ENCODE results near the gene PLLP. TPM values are rescaled to one million over a fixed set of nuclear protein-coding genes. Genes with fewer than 3 reads are reported as not detected.

Gene PLLP
- total RNA-seq, 2 donors from 2014 or later = 5.0 to 8.2 TPM

DNA sequence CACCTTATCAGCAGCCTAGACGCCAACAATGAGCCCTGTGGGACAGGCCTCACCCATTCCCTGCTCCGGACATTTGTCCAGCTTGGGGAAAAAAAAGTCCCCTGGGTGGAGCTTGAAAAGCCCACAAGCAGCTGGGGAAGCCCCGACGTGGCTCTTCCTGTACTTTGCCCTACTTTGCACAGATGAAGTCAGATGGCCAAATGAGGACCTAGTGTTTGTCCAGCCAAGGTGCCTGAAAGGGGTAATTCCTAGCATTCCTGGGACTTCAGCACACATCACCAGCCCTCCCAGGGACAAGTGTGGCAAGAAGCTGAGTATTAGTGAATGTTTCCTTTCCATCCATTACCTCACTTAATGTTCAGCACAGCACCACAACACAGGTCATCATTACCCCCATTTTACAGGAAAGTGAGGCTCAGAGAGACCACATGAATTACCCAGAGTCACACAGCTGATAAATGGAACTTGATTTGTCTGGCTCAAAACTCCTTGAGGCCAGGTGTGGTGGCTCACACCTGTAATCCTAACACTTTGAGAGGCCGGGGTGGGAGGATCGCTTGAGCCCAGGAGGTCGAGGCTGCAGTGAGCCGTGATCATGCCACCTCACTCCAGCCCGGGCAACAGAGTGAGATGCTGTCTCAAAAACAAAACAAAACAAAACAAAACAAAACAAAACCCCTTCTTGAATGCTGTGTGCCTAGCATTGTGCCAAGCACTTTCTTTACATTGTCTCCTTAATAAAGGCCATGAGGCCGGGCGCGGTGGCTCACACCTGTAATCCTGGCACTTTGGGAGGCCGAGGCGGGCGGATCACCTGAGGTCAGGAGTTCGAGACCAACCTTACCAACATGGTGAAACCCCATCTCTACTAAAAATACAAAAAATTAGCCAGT lies 19.9 kb upstream of the PLLP start:
- intact Hi-C loops (cut with DNase I) = loop anchor here (5.0 to 10.0 kb wide), 4 partner anchors 70 to 218 kb away; partner anchors contain the start of gene CX3CL1 (in 1 of the 2)
- ATAC-seq (no peak), DNase-seq (peak; percentile 60)

DNA sequence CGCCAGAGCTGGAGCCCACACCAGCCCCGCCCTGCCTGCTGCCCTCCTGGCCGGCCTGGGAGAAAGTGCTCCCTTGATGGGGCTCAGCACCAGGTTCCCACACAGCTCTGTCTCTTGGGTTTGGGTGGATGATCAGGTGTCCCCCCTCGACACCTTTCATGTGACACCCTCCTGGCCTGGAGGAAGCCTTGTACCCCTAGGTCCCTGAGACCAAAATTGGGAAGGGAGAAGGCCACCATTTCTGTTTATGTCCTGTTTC lies 19.4 kb upstream of the PLLP start:
- intact Hi-C loops (cut with DNase I) = loop anchor here (5.0 to 10.0 kb wide), 4 partner anchors 71 to 218 kb away; partner anchors contain the start of gene CX3CL1 (in 1 of the 2)
- DNase-seq (no peak), ATAC-seq (no peak)

DNA sequence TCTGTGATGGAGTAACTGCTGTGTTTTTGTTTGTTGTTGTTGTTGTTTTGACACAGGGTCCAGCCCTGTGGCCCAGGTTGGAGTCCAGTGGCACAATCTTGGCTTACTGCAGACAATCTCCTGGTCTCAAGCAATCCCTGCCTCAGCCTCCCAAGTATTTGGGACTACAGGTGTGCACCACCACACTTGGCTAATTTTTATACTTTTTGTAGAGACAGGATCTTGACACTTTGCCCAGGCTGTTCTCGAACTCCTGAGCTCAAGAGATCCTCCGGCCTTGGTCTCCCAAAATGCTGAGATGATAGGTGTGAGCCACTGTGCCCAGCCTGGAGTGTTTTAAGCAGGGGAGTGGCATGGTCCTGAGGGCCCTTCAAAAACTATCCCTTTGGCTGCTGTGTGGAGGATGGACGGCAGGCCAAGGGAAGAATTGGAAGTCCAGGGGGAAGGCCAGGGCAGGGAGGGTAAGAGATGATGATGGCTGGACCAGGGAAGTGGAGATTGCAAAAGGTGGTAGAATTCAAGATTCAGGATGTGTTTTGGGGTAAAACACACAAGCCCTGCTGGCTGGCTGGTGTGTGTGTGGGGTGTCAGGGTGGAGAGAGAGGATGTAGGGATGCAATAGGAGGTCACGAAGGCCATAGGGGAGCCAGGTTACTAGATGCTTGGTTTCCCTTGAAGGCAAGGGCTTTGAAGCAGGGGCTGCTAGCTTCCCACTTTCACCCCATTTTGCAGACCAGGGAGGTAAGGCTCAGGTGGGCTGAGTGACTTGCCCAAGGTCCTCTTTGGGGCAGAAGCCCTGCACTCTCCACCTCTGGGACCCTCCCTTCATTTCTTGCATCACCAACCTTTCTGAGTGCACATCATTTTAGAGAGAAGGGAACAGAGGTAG lies 18.8 kb upstream of the PLLP start:
- intact Hi-C loops (cut with DNase I) = loop anchor here (5.0 to 10.0 kb wide), 4 partner anchors 72 to 219 kb away; partner anchors contain the start of gene CX3CL1 (in 1 of the 2)
- ATAC-seq (no peak), DNase-seq (no peak)

DNA sequence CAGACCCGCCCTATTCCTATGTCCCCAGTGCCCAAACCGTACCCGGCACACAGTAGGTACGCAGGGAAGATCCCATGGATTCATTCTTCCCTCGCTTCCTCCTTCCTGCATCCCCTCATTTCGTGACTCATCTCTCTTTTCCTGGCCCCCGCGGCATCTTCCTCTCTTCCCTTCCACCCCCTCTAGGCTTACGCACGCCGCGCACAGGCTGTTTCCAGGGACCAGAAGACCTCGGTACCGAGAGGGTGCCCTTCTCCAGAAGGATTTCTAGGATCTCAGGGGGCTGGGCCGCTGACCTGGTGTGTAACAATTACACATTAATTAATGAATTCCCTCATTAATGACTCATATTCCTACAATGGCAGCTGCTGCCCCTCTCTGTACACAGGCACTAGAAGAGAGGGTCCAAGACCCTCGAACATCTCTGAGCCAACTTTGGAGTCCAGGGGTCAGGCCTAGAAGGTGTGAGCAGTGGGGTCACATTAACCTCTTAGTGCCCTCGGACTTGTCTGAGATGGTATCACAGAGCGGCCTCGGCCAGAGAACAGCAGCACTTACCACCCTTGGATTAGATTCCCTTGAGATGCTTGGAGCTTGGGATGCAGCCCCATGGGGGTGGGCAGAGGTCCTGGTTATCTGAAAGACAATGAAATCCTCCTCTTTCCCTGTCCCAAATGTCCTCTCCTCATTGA lies 16.8 kb upstream of the PLLP start:
- DNase-seq = no peak
- no peak for ATAC-seq
- intact Hi-C loops (cut with DNase I) = loop anchor here (1.0 to 10.0 kb wide), 5 partner anchors 74 to 221 kb away; partner anchors contain the start of gene CX3CL1 (in 1 of the 2)

DNA sequence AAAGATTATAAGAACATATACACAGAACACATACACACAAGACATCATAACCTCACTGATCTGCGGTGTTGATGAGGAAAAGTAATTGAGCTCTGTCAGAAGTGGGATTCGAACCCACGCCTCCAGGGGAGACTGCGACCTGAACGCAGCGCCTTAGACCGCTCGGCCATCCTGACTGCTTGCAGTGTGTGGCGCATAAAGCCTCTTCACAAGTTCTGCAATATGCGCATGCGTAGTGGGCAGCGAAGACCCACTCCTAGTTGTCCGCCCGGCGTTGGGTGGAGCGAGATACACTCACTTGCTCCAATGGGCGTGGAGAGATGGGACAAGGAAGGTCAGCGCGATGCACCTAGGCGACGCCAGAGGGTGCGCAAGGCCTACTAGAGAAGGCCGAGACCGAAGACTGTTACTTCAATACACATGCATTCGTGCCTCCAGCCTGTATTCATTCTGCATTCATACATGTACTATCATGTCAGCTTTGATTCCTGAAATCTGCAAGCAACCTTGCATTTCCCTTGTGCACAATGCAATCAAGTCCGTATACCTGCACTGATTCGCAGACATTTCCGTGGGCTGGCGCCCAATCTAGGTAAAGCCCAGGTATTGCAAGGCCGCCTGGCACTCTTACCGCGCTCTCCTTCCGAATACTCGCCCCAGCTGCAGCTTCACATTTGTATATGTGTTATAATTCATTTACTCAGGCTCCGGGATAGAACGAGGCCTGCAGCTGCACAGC lies 16.1 kb upstream of the PLLP start:
- ATAC-seq (peak; percentile 92 to 94), DNase-seq (peak; percentile 99)
- intact Hi-C loops (cut with DNase I) = loop anchor here (1.0 to 10.0 kb wide), 5 partner anchors 74 to 222 kb away; partner anchors contain the start of gene CX3CL1 (in 1 of the 2)

DNA sequence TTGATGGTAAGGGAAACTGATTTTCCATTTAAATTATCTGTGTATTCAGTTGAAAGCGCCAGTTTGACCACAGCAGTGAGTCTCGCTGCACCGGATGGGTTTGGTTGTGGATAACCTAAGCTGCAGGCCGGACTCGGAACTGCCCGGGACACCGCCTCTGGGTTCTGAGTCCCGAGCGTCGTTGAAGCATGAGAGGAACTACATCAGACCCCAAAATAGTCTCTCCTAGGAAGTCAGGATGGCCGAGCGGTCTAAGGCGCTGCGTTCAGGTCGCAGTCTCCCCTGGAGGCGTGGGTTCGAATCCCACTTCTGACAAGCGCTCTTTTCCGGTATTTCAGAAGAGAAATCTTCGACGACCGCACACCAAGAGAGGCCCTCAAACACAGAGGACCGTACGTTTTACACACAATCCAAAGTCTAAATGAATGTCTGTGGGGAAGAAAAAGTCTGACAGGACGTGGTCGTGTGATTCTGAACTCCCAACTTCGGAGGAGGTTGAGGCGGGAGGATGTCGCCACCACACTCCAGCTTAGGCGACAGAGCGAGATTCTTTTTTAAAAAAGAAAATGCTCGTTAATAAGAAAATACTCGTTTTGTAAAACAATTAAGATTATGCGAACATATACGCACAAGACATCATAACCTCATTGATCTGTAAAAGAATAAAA lies 15.4 kb upstream of the PLLP start:
- peak; percentile 82 to 84 for ATAC-seq
- peak; percentile 91 for DNase-seq
- intact Hi-C loops (cut with DNase I) = loop anchor here (2.0 to 10.0 kb wide), 5 partner anchors 55 to 222 kb away; partner anchors contain the start of genes ARL2BP (in 1 of the 2) and CX3CL1 (in 1 of the 2)

DNA sequence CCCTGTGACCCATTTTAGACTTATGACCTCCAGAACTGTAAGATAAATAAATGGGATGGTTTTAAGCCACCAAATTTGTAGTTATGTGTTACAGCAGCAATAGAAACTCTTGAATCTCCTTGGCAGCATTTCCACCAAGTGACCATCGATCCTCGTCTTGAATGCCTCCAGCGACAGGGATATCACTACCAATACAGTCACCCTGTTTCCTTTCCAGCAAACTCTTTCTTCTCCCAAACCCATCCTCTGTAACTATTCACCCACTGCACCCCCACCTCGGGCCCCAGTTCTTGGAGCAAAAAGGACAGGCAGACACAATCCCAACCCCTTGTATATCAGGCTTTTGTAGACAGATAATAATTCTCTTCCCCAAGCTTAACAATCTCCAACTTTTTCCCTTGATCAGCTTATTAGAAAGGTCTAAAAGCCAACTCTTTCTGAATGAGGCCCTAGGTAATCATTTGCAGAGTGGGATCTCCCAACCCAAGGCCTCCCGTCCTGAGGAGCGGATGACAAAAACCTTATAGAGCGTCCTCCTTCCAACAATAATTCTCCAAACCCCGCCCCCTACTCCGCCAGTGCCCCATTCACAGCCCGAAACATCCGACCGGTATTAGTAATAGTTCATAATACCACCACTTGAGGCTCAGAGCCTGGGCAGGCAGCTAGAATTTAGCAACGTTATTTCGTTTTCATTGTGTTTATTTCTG lies 14.7 kb upstream of the PLLP start:
- intact Hi-C loops (cut with DNase I) = loop anchor here in 1 of 2 donors (2.0 kb wide), 1 partner anchor 54 kb away; the partner anchor contains the start of gene ARL2BP
- ATAC-seq (peak; percentile 34 to 42), DNase-seq (peak; percentile 73)

DNA sequence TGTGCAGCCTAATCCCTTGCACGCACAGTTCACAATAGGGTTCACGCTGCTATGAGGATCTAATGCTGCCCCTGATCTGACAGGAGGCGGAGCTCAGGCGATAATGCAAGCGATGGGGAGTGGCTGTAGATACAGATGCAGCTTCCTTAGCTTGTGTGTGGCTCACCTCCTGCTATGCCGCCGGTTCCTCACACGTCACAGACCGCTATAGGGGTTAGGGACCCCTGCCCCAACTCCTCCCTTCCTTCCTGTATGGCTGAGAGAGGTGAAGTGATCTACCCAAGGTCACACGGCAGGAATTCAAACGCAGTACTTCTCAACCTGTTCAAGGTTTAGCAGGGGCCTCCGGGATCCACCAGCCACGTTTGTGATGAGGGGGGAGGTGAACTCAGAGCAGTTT lies 13.4 kb upstream of the PLLP start:
- intact Hi-C loops (cut with DNase I) = loop anchor here in 1 of 2 donors (2.0 kb wide), 1 partner anchor 53 kb away; the partner anchor contains the start of gene ARL2BP
- no peak for ATAC-seq
- no peak for DNase-seq

DNA sequence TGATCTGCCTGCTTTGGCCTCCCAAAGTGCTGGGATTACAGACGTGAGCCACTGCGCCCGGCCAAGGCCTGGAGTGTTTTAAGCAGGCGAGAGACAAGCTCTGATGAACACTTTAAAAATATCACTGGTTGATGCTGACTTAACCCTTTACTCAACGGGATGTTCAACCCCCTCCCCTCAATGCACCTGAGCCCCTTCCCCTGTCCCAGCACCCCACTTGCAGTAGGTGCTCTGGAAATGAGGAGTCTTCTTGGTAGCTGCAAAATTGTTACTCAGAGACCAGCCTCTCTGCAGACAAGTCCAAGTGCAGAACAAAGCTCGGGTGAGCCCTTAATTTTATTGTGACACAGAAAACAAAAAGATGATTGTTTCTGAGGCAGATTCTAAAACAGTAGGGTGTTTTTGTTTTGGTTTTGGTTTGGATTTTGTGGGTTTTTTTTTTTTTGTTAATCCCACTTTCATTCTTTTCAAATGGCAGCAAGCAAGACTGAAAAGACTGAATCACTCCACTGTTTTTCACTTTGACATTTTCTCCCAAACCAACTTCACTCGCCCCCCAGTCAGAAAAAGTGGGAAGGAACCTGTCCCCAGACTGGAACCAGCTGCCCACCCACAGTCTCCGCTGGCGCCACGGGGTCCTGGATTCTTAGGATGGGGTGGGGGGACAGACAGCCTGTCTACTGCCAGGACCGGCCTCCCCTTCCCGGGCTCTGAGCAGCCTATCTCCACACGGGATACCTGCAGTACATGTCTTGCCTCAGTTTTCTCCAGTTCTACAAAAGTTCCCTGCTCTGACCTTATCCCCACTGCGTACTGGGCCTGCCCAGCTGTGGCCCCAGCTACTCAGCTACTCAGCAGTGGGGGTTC lies 5.2 kb upstream of the PLLP start:
- intact Hi-C loops (cut with DNase I) = loop anchor here in 1 of 2 donors (10.0 kb wide), 1 partner anchor 105 kb away; the partner anchor contains the start of genes PSME3IP1 and RSPRY1
- peak; percentile 10 for DNase-seq

DNA sequence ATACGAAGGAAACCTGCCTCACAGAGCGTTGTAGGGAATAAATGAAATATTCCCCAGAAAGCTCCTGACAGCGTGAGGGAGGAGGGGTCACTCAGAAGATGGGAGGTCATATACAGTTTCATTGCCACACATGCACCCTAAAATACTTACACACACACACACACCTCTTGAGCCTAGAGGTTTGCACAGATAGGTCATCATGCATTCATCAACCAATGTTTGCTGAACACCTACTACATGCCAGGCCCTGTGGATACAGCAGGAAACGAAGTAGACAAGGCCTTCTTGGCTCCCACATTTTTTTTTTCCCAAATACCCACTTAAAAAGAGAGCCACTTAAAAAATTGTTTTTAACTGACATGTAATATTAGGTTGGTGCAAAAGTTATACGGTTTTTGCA lies 907 bp upstream of the PLLP start:
- intact Hi-C loops (cut with DNase I) = loop anchor here in 1 of 2 donors (10.0 kb wide), 1 partner anchor 101 kb away; the partner anchor contains the start of genes PSME3IP1 and RSPRY1
- DNase-seq = no peak
- ATAC-seq = no peak

More for the DNA sequence above, 5.2 kb upstream of the PLLP start:
- no peak for ATAC-seq

DNA sequence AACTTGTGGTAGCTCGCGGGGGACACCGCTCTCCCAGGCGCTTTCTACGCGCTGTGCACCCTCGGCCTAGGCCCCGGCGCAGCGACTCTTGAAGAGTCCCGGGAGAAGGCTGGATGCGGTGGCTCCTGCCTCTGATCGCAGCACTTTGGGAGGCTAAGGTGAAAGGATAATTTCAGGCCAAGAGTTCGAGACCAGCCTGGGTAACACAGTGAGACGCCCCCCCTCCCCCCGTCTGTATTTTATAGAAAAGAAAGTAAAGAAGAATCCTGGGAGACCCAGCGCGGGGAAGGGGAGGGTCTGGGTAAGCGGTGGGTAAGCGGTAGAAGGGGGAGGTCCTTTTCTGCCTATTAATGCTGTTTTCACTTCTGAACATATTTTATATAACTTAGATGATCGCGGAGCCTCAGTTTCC lies 486 bp upstream of the PLLP start:
- ATAC-seq (no peak), DNase-seq (no peak)
- intact Hi-C loops (cut with DNase I) = loop anchor here in 1 of 2 donors (10.0 kb wide), 1 partner anchor 100 kb away; the partner anchor contains the start of genes PSME3IP1 and RSPRY1

DNA sequence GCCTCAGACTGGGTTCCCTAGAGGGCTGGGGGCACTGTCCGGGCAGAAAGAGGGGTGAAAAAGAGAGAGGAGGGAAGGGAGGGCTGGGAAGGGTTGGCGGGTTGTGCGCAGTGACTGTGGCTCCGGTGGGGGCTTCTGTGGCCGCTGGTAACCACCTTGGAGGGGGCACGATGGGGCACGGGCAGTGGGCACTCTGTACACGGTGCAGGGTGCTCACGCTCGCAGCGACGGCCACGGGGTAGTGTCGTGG lies 588 bp downstream of the PLLP start:
- ATAC-seq (peak; percentile 5 to 25), DNase-seq (no peak)
- intact Hi-C loops (cut with DNase I) = loop anchor here in 1 of 2 donors (10.0 kb wide), 1 partner anchor 99 kb away; the partner anchor contains the start of genes PSME3IP1 and RSPRY1

DNA sequence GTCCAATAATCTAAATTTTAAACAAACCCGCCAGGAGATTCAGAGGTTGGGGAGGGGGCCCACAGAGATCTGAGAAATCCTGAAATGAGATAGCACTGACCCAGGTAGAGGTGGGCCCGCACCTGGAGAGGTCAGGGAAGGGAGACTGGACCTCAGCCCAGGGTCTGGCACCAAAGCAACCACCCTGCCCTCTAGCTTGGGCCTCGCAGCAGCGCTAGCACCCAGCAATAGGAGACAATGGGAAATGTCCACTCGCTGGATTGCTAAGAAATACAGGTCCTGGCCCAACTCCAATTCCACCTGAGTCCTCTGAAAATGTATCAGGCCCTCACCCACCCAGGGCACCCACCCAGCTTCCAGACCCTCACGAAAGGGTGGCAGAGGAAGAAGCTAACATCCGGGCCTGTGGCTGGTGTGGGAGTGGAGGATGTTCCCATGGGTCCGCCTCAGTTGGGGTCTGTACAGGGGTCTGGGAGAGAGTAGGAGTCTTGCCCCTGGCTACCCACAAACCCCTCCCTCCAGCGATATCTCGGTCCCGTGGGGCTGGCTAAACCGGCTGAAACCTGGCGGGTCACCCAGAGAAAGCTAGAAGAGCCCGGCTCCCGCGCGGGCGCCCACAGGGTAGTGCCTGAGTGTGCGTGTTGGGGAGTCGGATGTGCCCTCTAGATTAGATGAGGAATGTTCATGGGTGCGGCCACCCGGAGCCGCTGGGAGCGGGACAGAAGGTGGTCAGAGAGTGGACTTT lies 1.1 kb downstream of the PLLP start:
- intact Hi-C loops (cut with DNase I) = loop anchor here in 1 of 2 donors (10.0 kb wide), 1 partner anchor 99 kb away; the partner anchor contains the start of genes PSME3IP1 and RSPRY1
- peak; percentile 33 for DNase-seq
- ATAC-seq = peak; percentile 5 to 46

DNA sequence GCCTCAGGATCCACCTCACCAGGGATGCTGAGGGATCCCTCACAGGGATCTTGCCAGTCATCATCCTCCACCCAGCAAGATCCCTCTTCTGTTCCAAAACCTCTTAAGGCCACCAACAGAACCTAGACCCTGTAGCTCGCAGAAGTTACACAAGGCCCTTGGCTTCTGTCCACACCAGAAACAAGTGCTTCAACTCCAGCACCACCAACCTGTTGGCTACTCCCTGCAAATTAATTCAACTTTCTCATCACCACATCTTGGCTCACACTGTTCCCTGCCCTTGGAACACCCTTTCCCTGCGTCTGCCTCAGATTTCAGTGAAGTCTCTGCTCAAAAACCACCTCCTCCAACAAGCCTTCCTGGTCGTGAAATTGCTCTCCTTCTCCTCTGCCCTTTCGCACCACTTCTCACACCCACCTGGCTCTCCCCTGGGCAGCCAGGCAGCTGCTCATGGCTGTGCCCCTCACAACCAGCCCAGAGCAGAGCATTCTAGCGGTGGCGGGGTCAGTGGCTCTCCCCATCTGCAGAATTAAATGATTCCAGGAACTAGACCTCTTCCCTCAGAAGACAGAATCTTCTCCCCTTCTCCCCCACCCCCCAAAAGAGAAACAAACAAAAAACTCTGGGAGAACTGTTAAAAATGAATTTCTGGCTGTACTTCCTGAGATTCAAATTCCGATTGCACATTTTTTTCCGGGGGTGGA lies 1.8 kb downstream of the PLLP start:
- intact Hi-C loops (cut with DNase I) = loop anchor here in 1 of 2 donors (10.0 kb wide), 1 partner anchor 98 kb away; the partner anchor contains the start of genes PSME3IP1 and RSPRY1
- DNase-seq (peak; percentile 13), ATAC-seq (no peak)
